HFFc6 (cell line): ENCODE results near the gene APBB2. TPM values are rescaled to one million over a fixed set of nuclear protein-coding genes. Genes with fewer than 3 reads are reported as not detected.
"Not testable (repeated sequence)": the region's sequence is repeated elsewhere in the genome, so short reads cannot be mapped to it uniquely, and the experiment has no call there.

Source experiments
- DNase-seq: peaks from one replicate; pipeline ENCODE4 v3.0.0-alpha.2; 2018
- H3K27ac Mint-ChIP-seq: 2 replicates; pipeline ENCODE4 v1.8.0; 2020; ENCODE audit warnings: mild to moderate bottlenecking, mixed read lengths
- H3K27me3 Mint-ChIP-seq: 2 replicates; pipeline ENCODE4 v1.8.0; 2021; ENCODE audit warnings: mild to moderate bottlenecking, moderate library complexity, mixed read lengths; ENCODE audit not compliant: insufficient read depth
- H3K36me3 Mint-ChIP-seq: 2 replicates; pipeline ENCODE4 v1.8.0; 2021; ENCODE audit warnings: low read depth, mixed read lengths
- H3K4me1 Mint-ChIP-seq: 2 replicates; pipeline ENCODE4 v1.8.0; 2020; ENCODE audit warnings: low read depth, mixed read lengths
- H3K4me3 Mint-ChIP-seq: 2 replicates; pipeline ENCODE4 v1.8.0; 2020; ENCODE audit warnings: mild to moderate bottlenecking, moderate library complexity, mixed read lengths
- H3K9me3 Mint-ChIP-seq: 2 replicates; pipeline ENCODE4 v1.8.0; 2020; ENCODE audit warnings: mild to moderate bottlenecking, mixed read lengths
- CTCF ChIP-seq: fragments of 200-600 bp; sonication (generic); IDR thresholded peaks from 2 replicates; pipeline ENCODE4 v1.5.0; 2021; ENCODE audit warnings: antibody characterized with exemption, mild to moderate bottlenecking
- total RNA-seq, 6 experiments: library from RNA; stranded (reverse); fragmentation: NEBNext Ultra II Directional; extraction: Animal tissue kit (Norgen Biotek cat#: 25700); gene quantifications; 2 replicates in 1 of 6; 3 replicates in 5 of 6; pipeline ENCODE4 v1.2.3, GENCODE V29; 2021

The APBB2 gene
- total RNA-seq, 6 experiments from 2014 or later, result 32.4 to 45.5 (median 35.8) TPM

GRCh38 chr4:41052287-41052686, 162.1 kb downstream of the APBB2 start:
- DNase-seq, result no peak
- no peak overlapping the region for H3K4me3 Mint-ChIP-seq
- H3K9me3 Mint-ChIP-seq, result no peaks in the 10 kb centered on the region
- H3K27ac Mint-ChIP-seq, result no peak overlapping the region
- TF ChIP-seq CTCF, result no peak
- no peaks in the 10 kb centered on the region; the same call in 1 of the 2 replicates for H3K27me3 Mint-ChIP-seq
- H3K4me1 Mint-ChIP-seq, result peaks cover 28% of the 10 kb centered on the region
- peaks cover 18% of the 10 kb centered on the region for H3K36me3 Mint-ChIP-seq

GRCh38 chr4:41050880-41051775, 163.2 kb downstream of the APBB2 start:
- Mint-ChIP-seq H3K9me3 (no peaks in the 10 kb centered on the region), H3K4me1 (peaks cover 18% of the 10 kb centered on the region; the same call in 1 of the 2 replicates), H3K36me3 (peaks cover 18% of the 10 kb centered on the region), H3K27ac (no peak overlapping the region), H3K27me3 (no peaks in the 10 kb centered on the region; the same call in 1 of the 2 replicates), H3K4me3 (no peak overlapping the region)
- DNase-seq, result no peak
- TF ChIP-seq CTCF, result no peak

- H3K27ac Mint-ChIP-seq, result no peak overlapping the region; the same call in 1 of the 2 replicates
- no peak for TF ChIP-seq CTCF
Observed at GRCh38 chr4:41050116-41050515, 164.2 kb downstream of the APBB2 start.

GRCh38 chr4:41049176-41049575, 165.2 kb downstream of the APBB2 start:
- H3K27me3 Mint-ChIP-seq, H3K27ac Mint-ChIP-seq, H3K4me3 Mint-ChIP-seq, DNase-seq: not testable (repeated sequence)
- H3K4me1 Mint-ChIP-seq, result peaks cover 18% of the 10 kb centered on the region; the same call in 1 of the 2 replicates
- peaks cover 12% of the 10 kb centered on the region for H3K9me3 Mint-ChIP-seq
- peaks cover 24% of the 10 kb centered on the region for H3K36me3 Mint-ChIP-seq

More at GRCh38 chr4:41050116-41050515, 164.2 kb downstream of the APBB2 start:
- 0 out of 2 replicates have a peak, but pooled peaks cover 4% of the 10 kb centered on the region for H3K9me3 Mint-ChIP-seq
- no peak overlapping the region for H3K4me3 Mint-ChIP-seq
- peaks cover 18% of the 10 kb centered on the region; the same call in 1 of the 2 replicates for H3K4me1 Mint-ChIP-seq
- no peak for DNase-seq
- peaks cover 18% of the 10 kb centered on the region for H3K36me3 Mint-ChIP-seq
- H3K27me3 Mint-ChIP-seq, result no peaks in the 10 kb centered on the region; the same call in 1 of the 2 replicates

GRCh38 chr4:41044791-41045190, 169.6 kb downstream of the APBB2 start:
- peaks cover 12% of the 10 kb centered on the region for H3K9me3 Mint-ChIP-seq
- H3K27me3 Mint-ChIP-seq, result no peaks in the 10 kb centered on the region
- no peak for TF ChIP-seq CTCF
- no peak overlapping the region for H3K27ac Mint-ChIP-seq
- H3K36me3 Mint-ChIP-seq, result peaks cover 25% of the 10 kb centered on the region
- no peak overlapping the region for H3K4me3 Mint-ChIP-seq
- peaks cover 6% of the 10 kb centered on the region for H3K4me1 Mint-ChIP-seq
- DNase-seq, result no peak

GRCh38 chr4:41044165-41044564, 170.2 kb downstream of the APBB2 start:
- no peak for DNase-seq
- TF ChIP-seq CTCF, result peak; percentile 60
- H3K4me1 Mint-ChIP-seq, result peaks cover 6% of the 10 kb centered on the region
- H3K9me3 Mint-ChIP-seq, result peaks cover 12% of the 10 kb centered on the region
- no peaks in the 10 kb centered on the region for H3K27me3 Mint-ChIP-seq
- no peak overlapping the region for H3K27ac Mint-ChIP-seq
- no peak overlapping the region for H3K4me3 Mint-ChIP-seq
- H3K36me3 Mint-ChIP-seq, result peaks cover 25% of the 10 kb centered on the region
